Fibroblast of peridontal ligament (primary cell): Measurements from ENCODE around the gene SERTM1.

Source experiments
- DNase-seq: peaks from one replicate; pipeline ENCODE4 v3.0.0-alpha.2; 2010; ENCODE audit errors: extremely low read depth

SERTM1 gene

DNA sequence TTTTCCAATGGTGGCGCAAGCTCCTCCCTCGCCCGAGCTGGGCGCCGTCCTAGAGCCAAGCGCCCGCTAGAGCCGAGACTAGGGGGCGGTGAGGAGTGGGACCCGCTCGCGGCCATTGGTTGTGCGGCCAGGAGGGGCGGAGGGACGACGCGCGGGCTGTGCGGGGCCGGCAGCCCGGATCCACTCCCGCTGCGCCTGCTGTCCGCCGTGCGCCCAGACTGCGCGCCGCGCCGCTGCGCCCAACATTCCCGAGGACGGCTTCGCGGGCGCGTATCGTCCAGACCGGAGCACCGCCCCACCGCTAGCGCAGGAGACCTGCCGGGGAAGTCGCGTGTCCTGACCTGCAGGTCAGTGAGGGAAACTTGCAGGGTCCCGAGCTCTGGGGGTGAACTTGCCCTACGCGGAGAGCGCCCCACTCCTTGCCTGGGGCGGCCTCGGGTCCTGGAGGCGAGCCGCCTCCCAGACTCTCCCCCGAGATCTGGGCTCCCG lies at the start of gene SERTM1:
Gene SERTM1, plus strand, starts transcription at position 183 of the 489 bp plus-strand sequence. CDS start 21,059 bp downstream, outside the sequence.
- peak; percentile 6 for DNase-seq

DNA sequence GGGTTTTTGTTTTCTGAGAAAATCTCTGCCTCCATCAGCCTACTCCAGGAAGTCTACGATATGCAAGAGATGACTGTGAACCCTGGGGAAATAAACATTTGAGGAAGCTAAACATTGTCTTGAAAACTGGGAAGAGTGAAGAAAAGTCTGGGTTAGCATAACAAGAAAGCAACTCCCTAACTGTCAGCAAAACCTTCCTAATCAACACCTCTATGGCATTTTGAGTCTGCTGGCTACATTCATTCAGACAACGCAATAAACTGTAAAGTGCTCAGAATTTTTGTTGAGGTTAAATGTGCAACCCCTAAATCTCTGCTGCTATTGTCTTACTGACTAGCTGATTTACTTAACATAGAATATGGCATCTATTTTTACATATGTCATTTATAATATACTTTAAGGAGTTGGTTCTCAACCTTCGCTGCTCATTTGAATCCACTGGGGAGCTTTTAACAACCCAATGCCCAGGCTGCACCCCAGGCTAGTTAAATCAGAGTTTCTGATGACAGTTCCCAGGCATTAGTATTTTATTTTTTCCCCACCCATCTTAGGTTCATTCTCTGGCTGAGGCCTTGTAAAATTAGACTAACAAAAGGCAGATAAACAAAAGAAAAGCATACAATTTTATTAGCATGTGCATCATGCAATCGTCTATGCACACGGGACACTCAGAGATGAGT lies 45.3 kb upstream of the SERTM1 start:
- DNase-seq: no peak

DNA sequence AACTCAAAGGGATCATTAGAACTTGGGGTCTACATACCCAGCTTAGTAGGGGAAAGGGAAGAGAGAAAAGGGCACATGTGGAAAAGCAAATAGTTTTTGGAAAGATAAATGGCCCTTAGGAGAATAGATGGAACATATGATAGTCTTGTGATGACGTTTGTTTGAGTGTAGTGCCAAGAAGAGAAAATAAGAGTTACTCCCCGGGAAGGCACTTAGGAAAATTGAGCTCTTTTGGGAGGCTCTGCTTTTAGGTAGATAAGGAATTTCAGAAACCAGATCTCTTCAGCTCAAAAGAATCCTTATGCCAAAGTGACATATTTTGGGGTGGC lies 44.8 kb upstream of the SERTM1 start:
- DNase-seq: no peak

DNA sequence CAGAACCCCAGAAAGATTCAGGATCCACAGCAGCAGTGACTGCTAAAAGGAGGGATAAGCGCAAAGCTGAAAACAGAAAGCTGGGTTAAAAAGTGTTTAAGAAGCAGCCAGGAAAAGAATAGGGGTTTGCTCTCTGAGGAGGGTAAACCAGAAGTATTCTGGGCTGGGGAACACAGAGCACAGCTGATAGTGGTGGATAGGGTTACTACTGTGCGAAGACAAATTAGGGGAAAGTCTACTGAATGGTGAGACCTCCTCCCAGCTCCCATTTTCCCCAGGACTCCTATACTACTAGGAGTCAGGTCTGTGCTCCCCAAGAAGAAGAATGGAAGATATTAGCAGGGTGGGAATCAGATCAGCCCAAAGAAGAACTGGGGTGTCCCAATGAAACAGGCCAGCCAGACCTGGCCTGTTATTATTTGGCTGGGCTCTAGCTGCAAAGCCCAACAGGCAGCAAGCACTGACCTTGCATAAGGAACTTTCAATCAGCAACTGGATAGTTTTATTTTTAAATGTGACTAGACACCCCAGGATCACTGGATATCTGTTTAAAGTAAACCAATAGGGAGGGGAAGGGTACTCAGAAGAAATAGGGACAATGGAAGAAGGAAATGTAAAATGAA lies 43.5 kb upstream of the SERTM1 start:
- DNase-seq: no peak

DNA sequence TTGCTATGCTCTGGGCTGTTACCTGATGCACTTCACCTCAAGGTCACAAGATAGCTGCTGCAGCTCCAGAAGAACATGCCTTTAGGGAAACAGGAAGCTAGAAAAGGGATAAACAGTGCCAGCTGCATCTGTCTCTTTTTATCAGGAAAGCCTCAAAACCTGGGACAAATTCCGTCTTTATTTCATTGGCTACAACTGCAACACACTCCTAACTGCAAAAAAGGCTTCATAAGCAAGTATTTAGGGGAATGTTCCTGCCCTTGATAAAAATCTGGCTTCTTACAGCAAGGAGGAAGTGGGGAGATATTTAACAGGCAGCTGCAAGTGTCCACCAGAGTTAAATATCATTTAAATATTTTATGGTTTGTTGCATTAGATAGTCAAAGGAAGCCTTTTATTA lies 34.2 kb upstream of the SERTM1 start:
- no peak for DNase-seq

DNA sequence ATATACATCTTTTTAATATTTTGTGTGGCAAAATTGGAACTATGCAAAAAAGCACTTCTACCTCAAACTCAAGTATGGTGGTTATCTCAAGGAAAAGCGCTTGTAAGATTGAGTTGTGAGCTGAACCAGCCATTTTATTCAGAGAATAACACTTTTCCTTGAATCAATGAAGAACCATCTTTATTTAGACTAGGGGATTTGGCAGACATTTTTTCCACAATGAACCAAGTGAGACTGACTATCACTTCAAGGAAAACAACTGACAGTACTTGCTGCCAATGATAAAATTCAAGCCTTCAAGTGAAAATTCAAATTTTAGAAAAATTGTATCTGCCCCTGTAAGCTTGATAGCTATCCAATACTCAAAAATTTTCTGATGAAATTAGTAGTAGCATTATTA lies 23.2 kb upstream of the SERTM1 start:
- no peak for DNase-seq

DNA sequence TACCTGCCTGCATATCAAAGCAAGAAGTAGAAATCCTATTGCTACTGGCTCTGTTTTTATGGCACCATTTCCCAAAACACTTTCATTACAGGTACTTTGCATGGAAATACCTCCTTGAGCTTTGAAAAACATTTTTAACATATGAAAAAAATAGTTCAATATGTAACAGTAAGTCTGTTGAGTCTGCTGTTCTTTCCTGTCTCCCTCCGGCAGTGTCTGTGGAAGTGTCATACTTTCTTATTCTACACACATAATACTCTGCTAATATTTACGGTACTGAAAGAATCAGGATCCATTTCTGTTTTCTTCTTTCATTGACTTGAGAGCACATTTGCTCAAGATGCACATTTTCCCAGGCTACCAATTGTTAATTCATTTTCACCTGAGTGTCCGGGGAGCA lies 8.2 kb upstream of the SERTM1 start:
- DNase-seq: no peak

DNA sequence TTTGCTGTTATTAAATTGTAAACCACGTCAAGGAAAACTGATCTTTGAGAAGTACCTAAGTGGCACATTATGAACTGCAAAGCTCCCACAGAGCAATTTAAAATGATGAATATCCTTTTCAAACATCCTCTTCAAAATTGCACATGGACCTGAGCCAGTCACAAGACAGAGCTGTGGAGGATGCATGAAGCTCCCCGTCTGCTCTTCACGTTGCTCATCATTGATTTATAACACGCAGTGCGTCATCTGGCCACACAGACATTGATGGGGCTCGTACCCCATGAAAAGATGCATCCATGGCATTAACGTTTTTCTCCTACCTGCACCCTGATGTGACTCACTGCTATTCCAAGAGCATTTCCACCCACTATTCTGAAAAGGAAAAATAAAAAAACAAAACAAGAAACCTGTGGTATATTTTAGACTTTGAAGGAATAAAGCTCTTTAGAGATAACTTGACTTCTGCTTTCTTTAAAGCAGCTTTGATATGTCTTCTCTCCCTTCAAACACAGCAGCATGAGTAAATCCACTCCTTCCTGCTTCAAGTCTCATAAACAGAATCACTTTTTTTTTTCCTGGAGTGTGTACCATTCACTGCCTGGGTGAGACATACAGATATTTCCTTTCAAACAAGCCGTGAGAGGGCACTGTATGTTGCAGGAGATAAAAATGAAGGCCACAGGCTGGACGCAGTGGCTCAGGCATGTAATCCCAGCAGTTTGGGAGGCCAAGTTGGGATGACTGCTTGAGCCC lies 7.2 kb upstream of the SERTM1 start:
- no peak for DNase-seq

DNA sequence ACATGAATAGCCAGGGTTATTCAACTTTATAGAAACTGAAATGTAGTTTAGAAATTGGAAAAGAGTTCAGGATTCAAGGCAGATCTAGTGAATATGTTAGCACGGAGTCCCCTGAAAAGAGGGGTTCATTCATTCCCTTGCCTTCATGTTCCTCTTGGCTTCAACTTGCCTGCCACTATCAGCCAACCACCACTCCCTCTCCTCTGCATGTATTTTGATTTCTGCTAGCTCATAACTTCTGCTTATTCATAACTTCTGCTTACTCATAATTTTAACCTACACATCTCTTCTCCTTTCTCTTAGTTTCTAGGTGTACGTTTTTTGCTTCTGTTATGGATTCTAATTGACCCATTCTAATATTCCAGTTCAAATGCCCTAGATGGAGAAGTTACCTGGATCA lies 5.5 kb upstream of the SERTM1 start:
- no peak for DNase-seq

DNA sequence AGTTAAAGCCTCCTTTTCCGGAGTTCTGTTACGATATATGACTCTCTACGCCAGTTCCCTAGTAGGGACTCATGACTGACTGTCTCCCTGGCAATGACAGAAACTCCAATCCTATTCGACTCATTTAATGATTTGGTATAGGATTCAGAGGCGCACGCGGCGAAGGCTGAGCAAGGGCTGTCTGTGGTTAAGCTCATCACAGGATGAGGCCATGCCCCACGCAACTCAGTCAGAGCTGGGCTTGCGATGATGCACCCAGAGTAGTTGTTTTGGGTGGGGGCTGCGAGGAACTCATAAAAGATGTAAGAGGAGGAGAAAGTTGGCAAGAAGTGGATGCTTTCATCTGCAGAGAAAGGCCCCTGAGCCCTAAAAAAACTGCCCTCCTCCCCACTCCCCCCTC lies 468 bp upstream of the SERTM1 start:
- no peak for DNase-seq

DNA sequence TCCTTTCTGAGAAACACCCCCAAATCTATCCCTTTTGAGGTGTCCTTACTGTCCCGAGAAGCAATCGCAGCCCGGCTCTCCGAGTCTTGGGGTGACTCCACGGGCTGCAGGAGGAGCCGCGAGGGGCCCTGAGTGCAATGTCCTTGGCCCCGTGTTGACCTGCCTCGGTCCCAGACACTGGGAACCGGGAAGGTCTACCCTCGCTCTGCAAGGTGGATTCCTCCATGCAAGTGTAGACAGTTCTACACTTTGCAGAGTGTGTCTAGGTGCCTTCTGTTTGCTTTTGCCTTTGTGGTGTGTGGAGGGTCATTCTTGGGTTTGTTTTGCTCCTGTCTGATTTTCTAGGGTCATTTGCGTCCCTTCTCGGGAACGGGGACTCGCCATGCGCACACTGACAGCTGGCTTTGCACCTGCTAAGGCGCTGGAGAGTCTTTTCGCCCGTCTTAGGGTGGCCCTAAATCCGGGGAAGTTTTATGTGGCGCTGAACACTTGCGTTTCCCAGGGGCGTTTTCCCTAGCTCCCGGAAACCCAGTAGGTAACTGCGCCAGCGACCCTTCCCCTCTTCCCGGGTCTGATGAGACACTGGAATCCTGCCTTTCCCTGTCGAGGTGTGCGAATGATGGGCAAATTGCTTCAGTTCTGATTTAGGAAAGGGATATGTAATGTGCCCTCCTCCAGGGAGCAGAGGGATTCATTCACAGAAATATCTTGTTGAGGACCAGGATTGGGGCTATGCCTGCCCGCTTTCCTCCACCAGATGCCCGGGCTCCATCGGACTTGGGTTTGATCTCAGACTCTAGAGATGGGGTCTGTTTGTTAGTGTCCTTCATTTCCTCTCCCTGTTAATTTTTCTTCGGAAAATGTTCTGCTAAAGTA lies 755 bp downstream of the SERTM1 start:
- no peak for DNase-seq

DNA sequence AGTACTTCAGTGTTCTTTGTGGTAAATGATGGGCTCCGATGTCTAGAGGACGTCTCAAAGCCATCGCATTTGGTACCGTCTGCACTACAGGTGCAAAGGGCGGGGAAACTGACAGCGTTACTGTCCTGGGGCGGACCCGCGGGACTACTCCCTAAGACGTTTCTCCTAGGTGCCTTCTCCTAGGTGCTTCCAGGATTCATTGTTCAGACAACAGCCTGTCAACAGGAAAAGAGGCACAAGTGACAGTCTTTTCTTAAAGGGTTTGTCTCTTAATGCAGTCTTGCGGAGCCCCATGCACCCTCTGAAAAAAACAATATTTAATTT lies 1.4 kb downstream of the SERTM1 start:
- no peak for DNase-seq

DNA sequence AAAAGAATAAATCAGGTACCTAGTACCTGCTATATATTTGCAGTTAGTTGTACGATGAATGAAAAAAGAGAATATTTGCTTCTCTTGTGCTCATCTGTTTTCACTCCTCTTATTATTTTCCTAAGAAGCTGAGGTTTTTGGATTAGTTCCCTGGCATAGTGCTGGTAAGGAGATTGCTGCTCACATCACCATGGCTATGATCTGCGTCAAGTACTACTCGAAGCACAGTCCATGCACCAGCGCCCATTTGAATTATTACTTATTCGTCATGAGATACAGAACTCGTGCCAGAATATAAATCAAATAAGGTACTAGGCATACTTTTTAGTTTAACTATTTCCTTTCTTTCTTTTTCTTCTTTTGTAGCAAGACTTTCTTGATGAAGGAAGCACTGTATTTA lies 7.1 kb downstream of the SERTM1 start:
- peak; percentile 68 for DNase-seq

DNA sequence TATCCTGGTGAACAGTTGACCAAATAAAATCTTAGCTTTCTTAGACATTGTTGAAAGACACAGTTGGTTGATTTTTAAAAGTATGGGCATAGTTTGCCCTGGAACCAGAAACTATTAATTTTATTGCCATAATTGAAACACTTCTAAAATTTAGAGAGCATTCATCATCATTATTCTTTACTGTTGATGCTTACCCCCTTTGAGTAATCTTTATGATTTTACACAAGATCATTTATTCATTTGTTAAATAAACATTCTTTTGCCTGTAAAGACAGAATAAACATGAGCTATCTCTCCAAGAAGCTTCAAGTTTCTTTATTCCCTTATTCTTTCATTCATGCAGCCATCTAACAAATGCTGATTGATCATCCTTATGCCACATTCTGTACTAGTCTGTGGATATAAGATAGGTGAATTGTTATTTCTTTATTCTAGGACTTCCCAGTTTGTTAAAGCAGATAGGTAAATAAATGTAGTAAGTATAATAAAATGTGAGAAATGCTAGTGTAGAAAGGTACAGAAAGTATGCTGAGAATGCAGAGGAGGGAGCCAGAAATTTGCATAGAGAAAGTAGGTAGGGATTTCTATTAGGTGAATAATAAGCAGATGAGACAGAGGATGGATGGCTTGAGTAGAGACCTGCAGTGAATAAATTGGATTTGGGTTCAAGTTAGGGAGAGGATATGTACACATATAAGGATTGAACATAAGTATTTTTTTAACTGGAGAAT lies 8.2 kb downstream of the SERTM1 start:
- no peak for DNase-seq

DNA sequence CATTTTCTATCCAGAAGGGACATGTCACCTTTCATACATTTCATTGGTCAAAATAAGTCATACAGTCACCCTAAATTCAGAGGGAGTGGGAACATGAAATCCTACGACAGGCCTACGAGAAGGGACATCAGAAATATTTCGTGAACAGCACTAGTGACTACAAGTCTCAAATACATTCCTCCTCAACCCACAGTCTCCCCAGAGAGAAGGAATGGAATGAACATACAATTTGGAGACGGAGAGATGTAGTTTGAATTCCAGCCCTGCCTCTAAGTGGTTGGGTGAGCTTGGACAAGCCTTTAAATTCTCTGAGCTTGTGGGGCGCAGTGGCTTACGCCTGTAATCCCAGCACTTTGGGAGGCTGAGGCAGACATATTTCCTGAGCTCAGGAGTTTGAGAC lies 9.9 kb downstream of the SERTM1 start:
- peak; percentile 41 for DNase-seq

DNA sequence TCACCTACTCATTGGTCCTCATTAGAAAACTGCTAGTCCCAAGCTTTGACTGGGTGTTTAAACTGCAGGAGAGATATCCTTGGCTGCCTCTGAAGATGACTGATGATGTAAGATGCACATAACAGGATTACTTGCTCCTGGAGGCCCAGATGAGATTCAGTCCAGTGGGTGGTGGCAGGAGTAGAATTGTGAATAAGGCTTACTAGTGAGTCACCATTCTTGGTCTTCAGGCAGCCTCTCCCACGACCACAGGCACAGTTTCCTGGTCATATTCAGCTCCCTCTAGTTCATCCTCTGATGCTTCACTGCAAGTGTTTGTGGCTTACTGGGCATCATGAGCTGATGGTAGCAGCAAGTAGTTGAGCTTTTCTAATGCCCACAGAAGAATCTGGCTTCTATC lies 12.1 kb downstream of the SERTM1 start:
- DNase-seq: peak; percentile 57

DNA sequence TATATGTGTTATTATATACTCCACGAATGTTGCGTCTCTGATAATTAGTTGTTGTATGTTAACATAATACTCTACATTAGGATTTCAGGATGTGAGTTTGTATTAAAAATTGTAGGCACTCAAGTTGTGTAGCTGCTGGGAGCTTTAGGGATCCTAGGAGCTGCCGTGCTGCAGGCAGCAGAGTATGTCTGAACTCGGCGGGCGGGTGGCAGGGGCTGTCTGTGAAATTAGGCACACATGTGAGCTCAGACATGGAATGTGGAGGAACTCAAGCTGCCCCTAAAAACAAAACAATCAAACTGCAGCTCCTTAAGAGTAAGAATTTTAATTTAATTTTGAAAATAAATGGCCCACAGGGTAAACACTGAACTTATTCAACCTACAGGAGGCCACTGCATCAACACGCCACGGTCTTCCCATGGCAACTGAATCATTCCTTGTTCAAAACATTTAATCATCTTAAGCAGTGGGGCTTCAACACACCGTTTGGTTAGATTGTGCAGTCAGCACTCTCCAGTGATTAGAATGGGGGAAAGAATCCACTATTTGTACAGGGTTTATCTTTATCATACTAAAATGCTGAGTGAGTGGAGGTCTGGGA lies 22.7 kb downstream of the SERTM1 start:
- no peak for DNase-seq

DNA sequence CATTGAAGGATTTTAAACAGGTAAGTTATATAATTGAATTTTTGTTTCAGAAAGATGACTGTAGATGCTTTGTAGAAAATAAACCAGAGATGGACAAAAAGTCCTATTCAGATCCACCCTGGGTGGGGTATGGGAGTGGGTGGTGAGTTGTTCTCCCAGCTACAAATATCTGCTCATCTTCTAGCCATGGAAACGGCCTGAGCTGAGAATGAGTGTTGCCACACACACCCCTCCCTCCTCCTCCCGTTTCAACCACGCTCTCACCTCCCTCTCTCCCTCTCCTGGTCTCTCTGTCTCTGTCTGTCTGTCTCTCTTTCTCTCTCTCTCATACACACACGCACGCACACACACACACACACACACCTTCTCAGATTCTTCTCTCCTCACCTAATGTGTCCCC lies 26.4 kb downstream of the SERTM1 start:
- no peak for DNase-seq

DNA sequence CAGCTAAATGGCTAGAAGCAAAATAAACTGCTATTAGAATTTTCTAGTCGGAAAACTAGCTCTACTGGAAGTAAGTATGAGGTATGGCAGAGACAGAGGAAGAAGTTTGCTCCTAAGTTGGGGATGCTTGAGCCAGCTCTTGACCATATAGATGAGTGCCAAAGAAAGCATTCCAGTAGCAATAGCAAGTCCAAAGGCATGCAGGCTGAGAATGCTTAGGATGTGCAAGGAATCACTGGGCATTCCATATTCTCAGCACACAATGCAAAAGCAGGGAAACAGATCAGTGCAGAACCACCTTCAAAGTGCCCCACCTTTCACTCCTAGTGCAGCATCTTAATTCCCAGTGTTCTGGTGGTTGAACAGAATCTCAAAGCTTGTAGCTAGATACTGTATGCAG lies 32.9 kb downstream of the SERTM1 start:
- peak; percentile 85 for DNase-seq

DNA sequence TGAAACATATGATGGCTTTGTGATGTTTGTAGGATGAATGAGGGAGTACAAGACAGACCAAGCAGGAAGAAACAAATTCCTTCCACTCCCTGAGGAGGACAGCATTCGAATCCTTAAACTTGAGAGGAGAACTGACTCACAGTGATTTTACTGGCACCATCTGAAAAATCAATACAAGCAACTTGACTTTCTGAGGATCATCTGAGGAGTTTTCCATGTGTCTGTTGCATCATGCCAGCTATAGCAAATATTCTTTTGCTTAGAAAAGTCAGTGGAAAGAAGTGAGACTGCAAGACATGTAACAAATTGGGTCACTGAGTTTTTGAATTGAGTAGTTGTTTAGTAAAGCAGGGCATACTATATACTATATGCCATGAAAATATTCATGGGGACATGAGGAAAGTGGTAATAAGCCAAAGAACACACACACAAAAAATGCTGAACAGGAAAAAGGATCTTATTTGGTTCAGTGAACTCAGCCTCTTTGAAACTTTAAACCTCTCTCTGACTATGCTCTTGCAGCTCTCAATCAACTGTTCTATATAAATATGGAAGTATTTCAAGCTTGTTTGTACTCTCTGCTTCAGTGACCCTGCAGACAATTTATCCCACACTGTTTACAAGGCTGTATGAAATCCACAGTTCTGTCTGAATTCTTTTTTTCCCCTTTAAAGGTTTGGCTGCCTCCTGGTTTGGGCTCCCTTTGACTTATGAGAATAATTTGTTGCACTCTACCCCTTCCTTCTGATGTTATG lies 35.5 kb downstream of the SERTM1 start:
- DNase-seq: peak; percentile 66
